Renal cortical epithelial cell (primary cell): Measurements from ENCODE around the gene TP53AIP1. TPM values are rescaled to one million over a fixed set of nuclear protein-coding genes. Genes with fewer than 3 reads are reported as not detected.

Experiments
- DNase-seq: peaks from one replicate; pipeline ENCODE4 v3.0.0-alpha.2; 2011; ENCODE audit warnings: low read depth
- total RNA-seq: library from RNA; depleted of rRNA; stranded (reverse); fragments of >200 nt; gene quantifications from 2 replicates; pipeline ENCODE4 v1.2.3, GENCODE V29; 2014

The TP53AIP1 gene
- total RNA-seq, 1 donor from 2014 or later, result 0.10 TPM

GRCh38 chr11:128890543-128891368 is 51.9 kb downstream of the TP53AIP1 start, which contains the start of gene KCNJ5:
Gene KCNJ5, plus strand, starts transcription at chr11:128891356. Its CDS starts 19,918 bp downstream, at chr11:128911274.
- no peak for DNase-seq

- DNase-seq, result no peak
Measured at GRCh38 chr11:128890216-128890542, 52.5 kb downstream of the TP53AIP1 start.

- DNase-seq, result no peak
Measured at GRCh38 chr11:128889657-128890213, 52.9 kb downstream of the TP53AIP1 start.

GRCh38 chr11:128888034-128888985 is 54.4 kb downstream of the TP53AIP1 start:
- no peak for DNase-seq

- no peak for DNase-seq
Measured at GRCh38 chr11:128886406-128887124, 56.1 kb downstream of the TP53AIP1 start.

Other genes starting within 250 kb of the TP53AIP1 start
- 0.10 and 0.35 TPM in 2 replicates for gene FLI1, start 248.8 kb downstream of the TP53AIP1 start, total RNA-seq
- gene KCNJ1, start 75.6 kb downstream of the TP53AIP1 start, total RNA-seq, result 33.8 TPM in 1 of 2 replicates, not detected in the other
- 0.65 TPM in 1 of 2 replicates, not detected in the other for gene KCNJ5, start 51.5 kb downstream of the TP53AIP1 start, total RNA-seq
- 10.9 and 18.9 TPM in 2 replicates for gene ARHGAP32, start 249.5 kb upstream of the TP53AIP1 start, total RNA-seq